Measurements from ENCODE around the gene ROBO2.

Gene ROBO2

DNA sequence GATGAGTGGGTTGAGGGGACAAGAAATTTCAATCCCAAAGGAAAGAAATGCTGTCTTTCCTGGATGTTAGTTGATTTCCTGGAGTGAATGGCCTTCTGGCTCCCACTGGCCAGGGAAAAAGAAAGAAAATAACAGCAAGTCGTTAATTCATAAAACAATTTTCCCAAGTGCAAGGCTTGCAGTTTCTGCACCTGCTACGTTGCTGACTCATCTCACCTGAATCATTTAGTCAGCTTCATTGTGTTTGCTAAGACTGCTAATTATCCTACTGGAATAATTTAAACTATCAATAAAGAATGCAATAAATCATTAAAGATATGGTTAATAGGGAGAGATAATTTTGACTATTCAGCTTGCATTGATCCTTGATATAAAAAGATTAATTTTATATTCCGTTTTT is 387.6 kb downstream of the ROBO2 start:
- no peak overlapping the region for H3K4me3 ChIP-seq (ENCODE audit: low read length)
- DNase-seq (ENCODE audit: low read depth, low spot score), result no peak

DNA sequence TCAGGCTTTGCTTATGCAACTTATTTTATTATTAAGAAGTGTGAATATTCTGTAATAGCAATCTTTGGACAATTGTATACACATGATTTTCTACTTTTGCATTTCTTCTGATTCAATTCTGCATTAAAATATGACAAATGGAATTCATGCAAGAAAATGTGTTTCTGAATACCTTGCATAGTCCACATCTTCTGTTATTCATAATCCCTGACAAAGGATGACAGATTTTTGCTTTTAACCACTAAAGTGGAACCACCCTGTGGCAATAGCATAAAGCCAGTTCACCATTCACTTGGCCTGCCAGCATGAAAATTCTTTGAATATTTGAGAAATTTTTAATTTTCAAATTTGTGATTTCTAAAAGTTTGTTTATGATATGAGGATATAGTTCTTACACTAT is 397.0 kb downstream of the ROBO2 start:
- DNase-seq (ENCODE audit: low read depth, low spot score), result no peak

GRCh38 chr3:77446084-77446483 is 406.2 kb downstream of the ROBO2 start:
- no peak for DNase-seq (ENCODE audit: low read depth, low spot score)
- H3K4me3 ChIP-seq (ENCODE audit: low read length), result no peak overlapping the region

More for the DNA sequence above, 397.0 kb downstream of the ROBO2 start:
- no peak overlapping the region for H3K4me3 ChIP-seq (ENCODE audit: low read length)

DNA sequence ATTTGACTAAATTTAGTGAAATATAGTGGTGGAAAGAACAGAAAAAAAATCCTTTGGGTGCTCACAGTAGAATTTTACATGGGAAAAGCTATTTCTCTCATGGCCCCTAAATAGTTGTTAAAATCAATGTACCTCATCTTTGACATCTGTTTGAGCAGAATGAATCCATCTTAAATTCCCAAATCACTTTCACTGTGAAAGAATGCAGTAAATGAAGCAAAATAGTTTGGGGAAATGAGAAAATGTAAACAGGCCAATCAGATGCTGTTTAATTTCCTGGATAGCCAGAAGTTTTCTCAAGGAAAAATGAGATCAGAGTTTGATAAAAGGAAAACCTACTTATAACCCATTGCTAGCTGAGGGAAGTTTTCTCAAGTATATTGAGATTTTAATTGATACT is 406.9 kb downstream of the ROBO2 start:
- H3K4me3 ChIP-seq (ENCODE audit: low read length), result no peak overlapping the region
- DNase-seq (ENCODE audit: low read depth, low spot score), result no peak

DNA sequence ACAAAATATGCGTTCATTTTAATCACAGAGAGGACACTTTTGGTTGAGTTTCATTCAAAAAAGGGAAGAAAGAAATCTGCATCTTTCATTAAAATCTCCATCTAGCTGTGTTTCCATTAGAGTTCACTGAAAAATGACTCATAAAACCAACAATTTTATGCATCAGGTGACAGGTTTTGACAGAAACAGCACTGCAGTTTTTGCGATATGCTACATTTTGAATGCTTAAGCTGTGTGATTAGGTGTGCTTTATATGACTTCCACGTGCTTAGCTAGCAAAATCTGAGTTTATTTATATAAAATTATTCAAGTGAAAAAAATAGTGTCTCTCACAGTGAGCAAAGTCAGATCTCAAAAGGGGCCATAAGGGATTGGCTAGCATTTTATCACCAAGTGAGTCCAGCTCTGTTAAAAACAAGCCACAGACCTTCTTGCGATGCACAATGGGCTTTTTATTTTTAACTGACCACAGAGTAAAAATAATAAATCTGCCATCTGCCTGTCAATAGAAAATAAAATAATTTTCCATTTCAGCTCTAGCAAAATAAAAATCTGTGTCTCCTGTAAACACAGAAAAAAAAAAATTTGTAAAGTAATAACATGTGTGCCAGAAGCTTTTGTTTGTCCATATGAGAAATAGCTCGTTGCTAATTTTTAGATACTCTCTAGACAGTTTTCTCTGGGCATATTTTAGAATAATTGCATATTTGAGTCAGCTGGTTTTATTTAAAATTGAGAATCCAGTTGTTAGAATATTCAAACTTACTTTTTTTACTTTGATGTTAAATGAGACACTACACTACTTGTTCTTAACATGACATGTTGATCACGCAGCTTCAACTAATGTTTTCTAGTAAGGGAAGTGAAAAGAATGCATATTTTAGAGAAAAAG is 409.8 kb downstream of the ROBO2 start:
- no peak for DNase-seq (ENCODE audit: low read depth, low spot score)
- no peak overlapping the region for H3K4me3 ChIP-seq (ENCODE audit: low read length)

- no peak overlapping the region for H3K4me3 ChIP-seq (ENCODE audit: low read length)
- no peak for DNase-seq (ENCODE audit: low read depth, low spot score)
Observed at GRCh38 chr3:77456431-77456830, 416.5 kb downstream of the ROBO2 start.

DNA sequence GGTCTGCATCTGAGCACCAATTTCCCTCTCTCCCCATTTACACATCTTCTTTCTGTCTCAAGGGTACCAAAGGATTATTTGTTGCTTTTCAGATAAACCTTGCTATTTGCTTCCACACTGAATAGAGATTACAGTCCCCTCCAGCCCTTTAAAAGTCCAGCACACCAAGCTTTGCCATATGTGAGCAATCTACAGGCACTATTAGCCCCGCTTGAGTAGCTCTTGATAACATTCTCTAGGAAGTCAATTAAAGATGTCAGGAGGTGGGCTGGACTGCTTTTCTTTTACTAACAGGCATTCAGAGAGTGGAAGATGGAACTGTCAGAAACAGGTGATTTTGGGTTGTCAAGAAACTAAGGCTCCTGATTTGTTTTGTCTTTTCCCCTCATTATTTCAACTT is 417.0 kb downstream of the ROBO2 start:
- no peak for DNase-seq (ENCODE audit: low read depth, low spot score)

DNA sequence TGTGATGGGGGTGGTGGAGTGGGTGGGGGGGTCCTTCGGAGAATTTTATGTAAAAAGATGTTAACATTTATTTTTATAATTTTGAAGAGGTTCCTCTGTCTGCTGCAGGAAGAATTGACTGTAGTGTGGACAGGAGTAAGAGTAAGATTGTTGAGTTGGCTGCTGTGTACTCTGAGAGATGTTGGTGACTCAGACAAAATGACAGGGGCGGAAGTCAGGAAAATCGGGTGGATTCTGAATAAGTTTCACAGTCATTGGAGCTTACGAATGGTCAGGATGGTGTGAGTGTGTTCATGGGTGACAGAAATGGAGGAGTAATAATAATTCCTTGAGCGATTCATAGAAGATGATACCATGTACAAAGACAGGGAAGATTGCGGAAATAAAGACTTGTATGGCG is 420.0 kb downstream of the ROBO2 start:
- H3K4me3 ChIP-seq (ENCODE audit: low read length), result no peak overlapping the region
- DNase-seq (ENCODE audit: low read depth, low spot score), result no peak

More for the DNA sequence above, 417.0 kb downstream of the ROBO2 start:
- H3K4me3 ChIP-seq (ENCODE audit: low read length), result no peak overlapping the region

- no peak overlapping the region for H3K4me3 ChIP-seq (ENCODE audit: low read length)
- DNase-seq (ENCODE audit: low read depth, low spot score), result no peak
Observed at GRCh38 chr3:77460326-77460725, 420.4 kb downstream of the ROBO2 start.

- no peak overlapping the region for H3K4me3 ChIP-seq (ENCODE audit: low read length)
- no peak for DNase-seq (ENCODE audit: low read depth, low spot score)
Observed at GRCh38 chr3:77462951-77463350, 423.1 kb downstream of the ROBO2 start.

DNA sequence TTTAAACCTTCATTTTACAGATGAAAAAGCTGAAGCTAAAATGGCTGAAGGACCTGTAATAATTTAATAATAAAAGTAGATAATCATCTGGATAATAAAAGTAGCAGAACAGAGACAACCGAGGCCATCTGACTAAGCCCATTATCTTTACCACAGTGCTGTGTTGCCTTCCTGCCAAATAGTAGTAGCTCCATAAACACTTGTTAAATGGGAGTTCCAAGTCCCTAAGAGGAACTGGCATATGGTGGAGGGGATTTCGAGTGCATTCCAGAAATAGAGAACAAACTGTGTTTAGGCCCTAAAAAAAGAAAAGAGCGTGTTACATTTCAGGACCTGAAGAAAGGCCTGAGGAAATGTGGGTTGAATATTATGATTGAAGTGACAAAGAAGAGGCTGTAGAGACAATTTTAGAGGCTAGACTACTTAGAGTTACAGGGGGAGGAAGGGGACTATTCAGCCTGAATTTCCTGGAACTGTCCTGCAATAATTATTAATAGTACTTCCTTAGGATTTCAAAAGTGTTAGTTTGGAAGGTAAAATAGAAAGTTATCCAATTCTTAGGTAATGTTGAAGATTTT is 424.3 kb downstream of the ROBO2 start:
- DNase-seq (ENCODE audit: low read depth, low spot score), result no peak
- H3K4me3 ChIP-seq (ENCODE audit: low read length), result no peak overlapping the region

- no peak for DNase-seq (ENCODE audit: low read depth, low spot score)
- H3K4me3 ChIP-seq (ENCODE audit: low read length), result no peak overlapping the region
Observed at GRCh38 chr3:77466562-77467115, 426.7 kb downstream of the ROBO2 start.

GRCh38 chr3:77467702-77468625 is 428.1 kb downstream of the ROBO2 start:
- H3K4me3 ChIP-seq (ENCODE audit: low read length), result no peak overlapping the region
- DNase-seq (ENCODE audit: low read depth, low spot score), result no peak

DNA sequence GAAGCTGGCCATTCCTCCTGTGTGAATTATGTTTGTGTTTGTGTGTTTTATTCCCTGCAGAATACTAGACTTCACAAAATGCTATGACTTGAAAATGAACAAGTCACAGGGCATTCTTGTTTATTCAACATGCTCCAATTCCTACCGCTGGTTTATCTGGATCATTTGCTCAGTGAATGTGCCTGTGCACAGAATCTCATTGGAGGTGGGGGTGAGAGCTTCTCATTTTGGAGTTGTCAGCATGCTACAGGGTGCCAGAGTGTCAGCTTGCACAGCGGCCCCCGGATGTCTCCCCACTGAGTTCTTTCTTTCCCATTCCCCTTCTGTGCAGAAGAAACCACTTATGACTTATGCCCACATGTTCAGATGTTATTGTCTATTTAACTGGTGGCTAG is 428.7 kb downstream of the ROBO2 start:
- H3K4me3 ChIP-seq (ENCODE audit: low read length), result no peak overlapping the region
- no peak for DNase-seq (ENCODE audit: low read depth, low spot score)

GRCh38 chr3:77475507-77475906 is 435.6 kb downstream of the ROBO2 start:
- no peak overlapping the region for H3K4me3 ChIP-seq (ENCODE audit: low read length)
- no peak for DNase-seq (ENCODE audit: low read depth, low spot score)

- H3K4me3 ChIP-seq (ENCODE audit: low read length), result no peak overlapping the region
- no peak for DNase-seq (ENCODE audit: low read depth, low spot score)
Observed at GRCh38 chr3:77479021-77479420, 439.1 kb downstream of the ROBO2 start.

GRCh38 chr3:77489216-77489615 is 449.3 kb downstream of the ROBO2 start:
- DNase-seq (ENCODE audit: low read depth, low spot score), result no peak

GRCh38 chr3:77491961-77492360 is 452.1 kb downstream of the ROBO2 start:
- DNase-seq (ENCODE audit: low read depth, low spot score), result no peak
- H3K4me3 ChIP-seq (ENCODE audit: low read length), result no peak overlapping the region

More at GRCh38 chr3:77489216-77489615, 449.3 kb downstream of the ROBO2 start:
- no peak overlapping the region for H3K4me3 ChIP-seq (ENCODE audit: low read length)

GRCh38 chr3:77500721-77501120 is 460.8 kb downstream of the ROBO2 start:
- no peak for DNase-seq (ENCODE audit: low read depth, low spot score)

More at GRCh38 chr3:77500721-77501120, 460.8 kb downstream of the ROBO2 start:
- H3K4me3 ChIP-seq (ENCODE audit: low read length), result no peak overlapping the region
